Stimulated activated CD4-positive, alpha-beta T cell treated with anti-CD3 and anti-CD28 coated beads, Interleukin-12 subunit alpha, Interleukin-12 subunit beta, amount 100 ng/mL, for 4 hours (primary cell): Measurements from ENCODE around the gene ROMO1.

ENCODE experiments used
- DNase-seq: peaks from one replicate; pipeline ENCODE4 v3.0.0-alpha.2; 2020

Gene ROMO1

GRCh38 chr20:35699127-35699956 lies at the start of gene ROMO1, which contains the start of gene NFS1:
Gene ROMO1 (plus strand): TSS chr20:35699405. CDS start chr20:35699633, 228 bp downstream.
Gene NFS1 (minus strand): TSS chr20:35699352. CDS start chr20:35699288, 64 bp downstream.
- DNase-seq, result peak; percentile 83

- no peak for DNase-seq
Observed at GRCh38 chr20:35650632-35651031, 48.6 kb upstream of the ROMO1 start.

GRCh38 chr20:35651958-35652357 lies 47.2 kb upstream of the ROMO1 start:
- no peak for DNase-seq

- no peak for DNase-seq
Observed at GRCh38 chr20:35652641-35653429, 46.4 kb upstream of the ROMO1 start.

- no peak for DNase-seq
Observed at GRCh38 chr20:35653430-35653734, 45.8 kb upstream of the ROMO1 start.

- no peak for DNase-seq
Observed at GRCh38 chr20:35653893-35654292, 45.3 kb upstream of the ROMO1 start.

- DNase-seq, result no peak
Observed at GRCh38 chr20:35654415-35654814, 44.8 kb upstream of the ROMO1 start.

- no peak for DNase-seq
Observed at GRCh38 chr20:35657271-35657670, 41.9 kb upstream of the ROMO1 start.

- DNase-seq, result peak; percentile 22
Observed at GRCh38 chr20:35660122-35660937, 38.9 kb upstream of the ROMO1 start.

GRCh38 chr20:35661053-35661452 lies 38.2 kb upstream of the ROMO1 start:
- DNase-seq, result no peak

GRCh38 chr20:35661908-35662307 lies 37.3 kb upstream of the ROMO1 start:
- no peak for DNase-seq

- DNase-seq, result no peak
Observed at GRCh38 chr20:35662551-35662950, 36.7 kb upstream of the ROMO1 start.

- DNase-seq, result peak; percentile 39
Observed at GRCh38 chr20:35663516-35664465, 35.4 kb upstream of the ROMO1 start.

GRCh38 chr20:35664466-35665206 lies 34.6 kb upstream of the ROMO1 start, which contains the start of the genes CPNE1 and RBM12:
Gene CPNE1 (minus strand): TSS chr20:35664900. CDS start chr20:35632923, 31,977 bp downstream.
Gene RBM12 (minus strand): TSS chr20:35664900. CDS start chr20:35655322, 9,578 bp downstream.
- peak; percentile 88 for DNase-seq

GRCh38 chr20:35665949-35666288 lies 33.3 kb upstream of the ROMO1 start:
- DNase-seq, result no peak

- DNase-seq, result no peak
Observed at GRCh38 chr20:35669221-35669620, 30.0 kb upstream of the ROMO1 start.

GRCh38 chr20:35669681-35670080 lies 29.5 kb upstream of the ROMO1 start:
- no peak for DNase-seq

GRCh38 chr20:35673884-35674283 lies 25.3 kb upstream of the ROMO1 start:
- DNase-seq, result no peak

GRCh38 chr20:35674921-35675320 lies 24.3 kb upstream of the ROMO1 start:
- no peak for DNase-seq

GRCh38 chr20:35680452-35681183 lies 18.6 kb upstream of the ROMO1 start:
- no peak for DNase-seq
